MM.1S (cell line): Measurements from ENCODE around the gene USP24.

Experiments
- DNase-seq: peaks from one replicate; pipeline ENCODE4 v3.0.0-alpha.2; 2015
- H2AFZ ChIP-seq: fragments of 300-600 bp; sonication (generic); 2 replicates; pipeline ENCODE4 v1.6.0; 2016; ENCODE audit warnings: antibody characterized with exemption, low read length
- H3F3A ChIP-seq: fragments of 300-600 bp; sonication (generic); 2 replicates; pipeline ENCODE4 v1.6.1; 2016; ENCODE audit warnings: mild to moderate bottlenecking, antibody characterized with exemption, low read length, moderate library complexity, mixed read lengths; ENCODE audit not compliant: insufficient read depth
- H3K27ac ChIP-seq: fragments of 300-600 bp; sonication (generic); 2 replicates; pipeline ENCODE4 v1.5.1; 2016; ENCODE audit warnings: mild to moderate bottlenecking, low read length
- H3K27me3 ChIP-seq: fragments of 300-600 bp; sonication (generic); replicated peaks from 2 replicates; pipeline ENCODE4 v1.6.0; 2016; ENCODE audit warnings: low read length; ENCODE audit not compliant: insufficient read depth
- H3K36me3 ChIP-seq: fragments of 300-600 bp; sonication (generic); replicated peaks from 2 replicates; pipeline ENCODE4 v1.6.1; 2016; ENCODE audit warnings: mild to moderate bottlenecking, low read length, mixed read lengths; ENCODE audit not compliant: insufficient read depth
- H3K4me1 ChIP-seq: fragments of 300-600 bp; sonication (generic); 2 replicates; pipeline ENCODE4 v1.6.1; 2016; ENCODE audit warnings: low read length, mixed read lengths
- H3K4me2 ChIP-seq: fragments of 300-600 bp; sonication (generic); 2 replicates; pipeline ENCODE4 v1.6.0; 2016; ENCODE audit warnings: low read depth, low read length
- H3K4me3 ChIP-seq: fragments of 300-600 bp; sonication (generic); 2 replicates; pipeline ENCODE4 v1.5.1; 2016; ENCODE audit warnings: low read length, mixed read lengths
- H3K79me2 ChIP-seq: fragments of 300-600 bp; sonication (generic); 2 replicates; pipeline ENCODE4 v1.6.1; 2016; ENCODE audit warnings: mixed run types, low read length, mixed read lengths
- H3K9ac ChIP-seq: fragments of 300-600 bp; sonication (generic); 2 replicates; pipeline ENCODE4 v1.6.1; 2016; ENCODE audit warnings: low read length, mixed read lengths
- H3K9me2 ChIP-seq: fragments of 300-600 bp; sonication (generic); replicated peaks from 2 replicates; pipeline ENCODE4 v1.6.1; 2016; ENCODE audit warnings: mild to moderate bottlenecking, low read length, mixed read lengths; ENCODE audit not compliant: insufficient read depth
- H3K9me3 ChIP-seq: fragments of 300-600 bp; sonication (generic); replicated peaks from 2 replicates; pipeline ENCODE4 v1.6.1; 2016; ENCODE audit warnings: mild to moderate bottlenecking, low read length, mixed read lengths; ENCODE audit not compliant: insufficient read depth
- H4K20me1 ChIP-seq: fragments of 300-600 bp; sonication (generic); 2 replicates; pipeline ENCODE4 v1.6.1; 2016; ENCODE audit warnings: mild to moderate bottlenecking, low read length, moderate library complexity, mixed read lengths; ENCODE audit not compliant: insufficient read depth
- EZH2 ChIP-seq: fragments of 300-600 bp; sonication (generic); optimal IDR thresholded peaks from 2 replicates; pipeline ENCODE3; 2017; ENCODE audit warnings: low read depth, mild to moderate bottlenecking, antibody characterized with exemption, low read length, mixed read lengths
- EZH2phosphoT487 ChIP-seq: fragments of 300-600 bp; sonication (generic); IDR thresholded peaks from 2 replicates; pipeline ENCODE4 v1.6.1; 2018; ENCODE audit warnings: antibody characterized with exemption, low read length
- TF ChIP-seq, protein P1 (sequence below): fragments of 300-600 bp; sonication (generic); IDR thresholded peaks from 2 replicates; pipeline ENCODE4 v1.5.1; 2016; ENCODE audit warnings: antibody characterized with exemption, low read length, mixed read lengths

The USP24 gene

DNA sequence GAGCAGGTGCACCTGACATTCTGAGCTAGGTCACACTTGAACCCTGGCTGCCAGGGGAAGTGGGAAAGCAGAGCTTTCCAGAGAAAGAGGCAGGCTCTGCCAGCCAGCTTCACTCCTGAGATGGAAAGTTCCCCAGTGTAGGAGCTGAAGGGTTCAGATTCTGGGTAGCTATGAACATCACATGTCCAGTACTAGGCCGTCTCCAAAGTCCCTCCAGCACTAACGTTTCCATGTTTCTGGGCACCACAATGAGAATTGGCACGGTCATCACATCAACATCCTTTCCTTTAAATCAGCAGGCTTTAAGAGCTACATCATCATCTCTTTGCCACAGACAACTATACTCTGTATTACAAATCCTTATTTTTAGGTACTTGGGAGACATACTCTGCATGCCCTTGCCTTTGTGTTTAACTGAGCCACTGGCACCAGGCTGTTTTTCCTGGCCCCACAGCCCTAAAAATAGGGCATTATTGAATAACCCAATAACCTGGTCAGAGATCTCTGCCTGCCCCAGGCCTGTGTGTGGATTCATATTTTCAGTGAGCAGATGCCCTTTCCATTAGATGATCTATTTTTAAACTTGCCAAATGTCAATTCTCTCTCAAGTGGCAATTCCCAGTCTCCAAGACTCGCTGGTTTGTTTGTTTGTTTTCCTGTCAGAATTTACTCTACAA lies 35.4 kb upstream of the USP24 start:
- H3K9ac ChIP-seq = no peak overlapping the region
- H3K27ac ChIP-seq = no peak overlapping the region
- no peak overlapping the region for H2AFZ ChIP-seq
- H3K4me1 ChIP-seq = peaks cover 14% of the 10 kb centered on the region
- no peaks in the 10 kb centered on the region for H3K9me3 ChIP-seq
- H3K79me2 ChIP-seq = no peaks in the 10 kb centered on the region
- H4K20me1 ChIP-seq = no peaks in the 10 kb centered on the region
- TF ChIP-seq EZH2phosphoT487 (no peak), EZH2 (no peak)
- TF ChIP-seq, protein P1, sequence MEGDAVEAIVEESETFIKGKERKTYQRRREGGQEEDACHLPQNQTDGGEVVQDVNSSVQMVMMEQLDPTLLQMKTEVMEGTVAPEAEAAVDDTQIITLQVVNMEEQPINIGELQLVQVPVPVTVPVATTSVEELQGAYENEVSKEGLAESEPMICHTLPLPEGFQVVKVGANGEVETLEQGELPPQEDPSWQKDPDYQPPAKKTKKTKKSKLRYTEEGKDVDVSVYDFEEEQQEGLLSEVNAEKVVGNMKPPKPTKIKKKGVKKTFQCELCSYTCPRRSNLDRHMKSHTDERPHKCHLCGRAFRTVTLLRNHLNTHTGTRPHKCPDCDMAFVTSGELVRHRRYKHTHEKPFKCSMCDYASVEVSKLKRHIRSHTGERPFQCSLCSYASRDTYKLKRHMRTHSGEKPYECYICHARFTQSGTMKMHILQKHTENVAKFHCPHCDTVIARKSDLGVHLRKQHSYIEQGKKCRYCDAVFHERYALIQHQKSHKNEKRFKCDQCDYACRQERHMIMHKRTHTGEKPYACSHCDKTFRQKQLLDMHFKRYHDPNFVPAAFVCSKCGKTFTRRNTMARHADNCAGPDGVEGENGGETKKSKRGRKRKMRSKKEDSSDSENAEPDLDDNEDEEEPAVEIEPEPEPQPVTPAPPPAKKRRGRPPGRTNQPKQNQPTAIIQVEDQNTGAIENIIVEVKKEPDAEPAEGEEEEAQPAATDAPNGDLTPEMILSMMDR = no peak
- H3K4me2 ChIP-seq = no peak overlapping the region
- no peak overlapping the region for H3K4me3 ChIP-seq
- H3F3A ChIP-seq = no peaks in the 10 kb centered on the region
- H3K36me3 ChIP-seq = no peaks in the 10 kb centered on the region
- no peak for DNase-seq
- H3K9me2 ChIP-seq = no peaks in the 10 kb centered on the region
- H3K27me3 ChIP-seq = no peaks in the 10 kb centered on the region

DNA sequence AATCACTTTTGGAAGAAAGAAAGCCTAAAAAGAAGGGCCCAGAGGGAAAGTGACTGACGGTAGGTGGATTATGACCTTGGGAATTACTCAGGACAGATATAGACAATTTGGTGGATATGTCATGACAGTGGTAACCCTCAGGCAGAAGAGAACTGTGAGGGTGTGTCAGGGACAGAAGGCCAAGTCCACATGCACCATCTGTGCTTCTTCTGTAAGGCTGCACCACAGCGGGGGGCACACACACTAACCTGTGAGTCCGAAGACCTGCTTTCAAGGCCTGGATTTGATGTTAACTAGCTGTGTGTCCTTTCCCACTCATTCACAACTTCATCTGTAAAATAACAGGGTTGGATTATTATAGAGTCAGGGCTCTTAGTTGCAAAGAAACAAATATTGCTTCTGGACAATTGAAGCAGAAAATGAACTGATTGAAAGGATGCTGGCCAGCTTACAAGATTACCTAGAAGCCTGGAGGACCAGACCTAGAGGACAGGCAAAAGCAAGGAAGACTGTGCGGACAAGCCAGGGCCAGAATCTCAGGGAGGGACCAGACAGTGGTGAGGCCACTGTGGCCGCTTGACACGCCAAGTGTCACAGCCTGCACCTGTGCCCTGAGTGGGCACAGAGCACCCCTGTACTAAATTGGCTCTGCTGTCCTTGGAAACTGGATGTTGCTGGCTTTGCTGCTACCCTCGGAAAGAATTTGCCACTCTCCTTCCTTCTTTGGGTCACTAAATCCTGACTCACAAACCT lies 34.7 kb upstream of the USP24 start:
- Histone ChIP-seq H3F3A (no peaks in the 10 kb centered on the region), H3K36me3 (no peaks in the 10 kb centered on the region), H3K27ac (no peak overlapping the region), H3K9me2 (no peaks in the 10 kb centered on the region), H3K9me3 (no peaks in the 10 kb centered on the region), H3K4me2 (no peak overlapping the region), H3K27me3 (no peaks in the 10 kb centered on the region), H3K4me3 (no peak overlapping the region), H2AFZ (no peak overlapping the region), H3K79me2 (no peaks in the 10 kb centered on the region), H4K20me1 (no peaks in the 10 kb centered on the region), H3K9ac (no peak overlapping the region), H3K4me1 (peaks cover 14% of the 10 kb centered on the region)
- no peak for DNase-seq
- TF ChIP-seq, protein P1 = no peak

DNA sequence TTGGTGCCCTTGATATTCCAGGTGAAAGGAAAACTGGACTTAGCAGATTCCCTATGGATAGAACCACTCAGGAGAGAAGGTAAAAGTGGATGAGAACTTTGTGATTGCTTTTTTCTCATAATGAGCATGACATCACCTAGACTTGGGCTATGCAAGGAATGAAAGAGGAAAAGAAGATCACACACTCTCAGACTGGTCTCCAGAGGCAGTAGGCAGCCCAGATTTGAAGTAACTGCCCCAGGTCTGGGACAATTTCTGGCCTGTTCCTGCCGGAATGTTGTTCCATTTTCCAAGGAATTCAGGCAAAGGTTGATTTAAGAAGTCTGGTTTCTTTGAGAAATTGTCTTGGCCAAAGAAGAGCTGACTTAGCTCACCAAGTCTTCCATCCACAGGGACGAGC lies 31.7 kb upstream of the USP24 start:
- Histone ChIP-seq H3K27me3 (no peaks in the 10 kb centered on the region), H3K36me3 (no peaks in the 10 kb centered on the region), H3K9me3 (no peaks in the 10 kb centered on the region), H3K4me3 (no peak overlapping the region), H3F3A (no peaks in the 10 kb centered on the region), H3K4me2 (no peak overlapping the region), H3K9me2 (no peaks in the 10 kb centered on the region), H3K4me1 (no peaks in the 10 kb centered on the region), H3K79me2 (no peaks in the 10 kb centered on the region), H3K27ac (no peak overlapping the region), H3K9ac (no peak overlapping the region), H4K20me1 (no peaks in the 10 kb centered on the region), H2AFZ (no peak overlapping the region)
- no peak for DNase-seq
- TF ChIP-seq EZH2 = no peak
- no peak for TF ChIP-seq EZH2phosphoT487
- TF ChIP-seq, protein P1 = no peak
